Dendritic cell treated with granulocyte-macrophage colony-stimulating factor and Interleukin-4, amounts not matched to agents 40 ng/mL and 50 ng/mL, for 4 days (primary cell): ENCODE measurements around the gene EMX1.

Experiments used
- H3K27ac Mint-ChIP-seq: one replicate; pipeline ENCODE4 v1.8.0; 2022; ENCODE audit warnings: mild to moderate bottlenecking, mixed read lengths
- H3K27me3 Mint-ChIP-seq: one replicate; pipeline ENCODE4 v1.8.0; 2022; ENCODE audit warnings: mild to moderate bottlenecking, mixed read lengths
- H3K36me3 Mint-ChIP-seq: one replicate; pipeline ENCODE4 v1.8.0; 2022; ENCODE audit warnings: low read depth, mixed read lengths
- H3K4me1 Mint-ChIP-seq: one replicate; pipeline ENCODE4 v1.8.0; 2022; ENCODE audit warnings: low read depth, mixed read lengths
- H3K4me3 Mint-ChIP-seq: one replicate; pipeline ENCODE4 v1.8.0; 2022; ENCODE audit warnings: mild to moderate bottlenecking, moderate library complexity, mixed read lengths
- H3K9me3 Mint-ChIP-seq: one replicate; pipeline ENCODE4 v1.8.0; 2022; ENCODE audit warnings: mixed read lengths
- intact Hi-C: fragments of 100-400 bp; cut with micrococcal nuclease; formaldehyde crosslinking; loops from one replicate; pipeline ENCODE4 v1.15.0; 2022

Gene EMX1

GRCh38 chr2:72917138-72917876 lies at the start of gene EMX1:
Gene EMX1, plus strand, starts transcription at chr2:72917519. Its CDS starts 334 bp downstream, at chr2:72917853.
- intact Hi-C loops = no loop called here

GRCh38 chr2:72871060-72871459 lies 46.3 kb upstream of the EMX1 start:
- intact Hi-C loops = no loop called here
- H3K4me3 Mint-ChIP-seq = no peak overlapping the region
- peaks cover 8% of the 10 kb centered on the region for H3K9me3 Mint-ChIP-seq
- no peaks in the 10 kb centered on the region for H3K36me3 Mint-ChIP-seq
- peaks cover 38% of the 10 kb centered on the region for H3K27me3 Mint-ChIP-seq
- H3K27ac Mint-ChIP-seq = no peak overlapping the region
- no peaks in the 10 kb centered on the region for H3K4me1 Mint-ChIP-seq

More at GRCh38 chr2:72917138-72917876, at the start of gene EMX1:
- H3K4me3 Mint-ChIP-seq = peak within 1 kb of the TSS; percentile 66
- peaks cover 86% of the 10 kb centered on the region for H3K27me3 Mint-ChIP-seq
- no peaks in the 10 kb centered on the region for H3K36me3 Mint-ChIP-seq
- no peaks in the 10 kb centered on the region for H3K9me3 Mint-ChIP-seq
- peaks cover 35% of the 10 kb centered on the region for H3K4me1 Mint-ChIP-seq
- no peak within 1 kb of the TSS for H3K27ac Mint-ChIP-seq

GRCh38 chr2:72871880-72872279 lies 45.4 kb upstream of the EMX1 start:
- Mint-ChIP-seq H3K27ac (no peak overlapping the region), H3K36me3 (no peaks in the 10 kb centered on the region), H3K4me1 (no peaks in the 10 kb centered on the region), H3K27me3 (peaks cover 36% of the 10 kb centered on the region), H3K4me3 (no peak overlapping the region), H3K9me3 (peaks cover 8% of the 10 kb centered on the region)
- intact Hi-C loops = no loop called here

GRCh38 chr2:72883356-72883962 lies 33.9 kb upstream of the EMX1 start:
- H3K27me3 Mint-ChIP-seq = peaks cover 57% of the 10 kb centered on the region
- H3K9me3 Mint-ChIP-seq = no peaks in the 10 kb centered on the region
- peaks cover 15% of the 10 kb centered on the region for H3K4me1 Mint-ChIP-seq
- intact Hi-C loops = loop anchor here (10.0 kb wide), 1 partner anchor 401 kb away; the partner anchor contains the start of gene FBXO41
- H3K27ac Mint-ChIP-seq = no peak overlapping the region
- H3K4me3 Mint-ChIP-seq = no peak overlapping the region
- H3K36me3 Mint-ChIP-seq = no peaks in the 10 kb centered on the region

- H3K4me3 Mint-ChIP-seq = peak overlapping the region; percentile 73
- H3K27ac Mint-ChIP-seq = no peak overlapping the region
- H3K9me3 Mint-ChIP-seq = no peaks in the 10 kb centered on the region
- intact Hi-C loops = loop anchor here (10.0 kb wide), 1 partner anchor 398 kb away; the partner anchor contains the start of gene FBXO41
- peaks cover 62% of the 10 kb centered on the region for H3K27me3 Mint-ChIP-seq
- peaks cover 15% of the 10 kb centered on the region for H3K36me3 Mint-ChIP-seq
- peaks cover 43% of the 10 kb centered on the region for H3K4me1 Mint-ChIP-seq
These were observed 30.8 kb upstream of the EMX1 start for GRCh38 chr2:72886505-72887031.

- Mint-ChIP-seq H3K4me3 (peak within 1 kb of the TSS; percentile 73), H3K4me1 (peaks cover 49% of the 10 kb centered on the region), H3K36me3 (peaks cover 21% of the 10 kb centered on the region), H3K9me3 (no peaks in the 10 kb centered on the region), H3K27me3 (peaks cover 56% of the 10 kb centered on the region), H3K27ac (peak within 1 kb of the TSS; percentile 22)
- intact Hi-C loops = loop anchor here (10.0 kb wide), 1 partner anchor 398 kb away; the partner anchor contains the start of gene FBXO41
These were observed 30.1 kb upstream of the EMX1 start, which contains the start of gene SPR for GRCh38 chr2:72887032-72887739. Gene SPR, plus strand, starts transcription at chr2:72887408. Its CDS starts 25 bp downstream, at chr2:72887433.

GRCh38 chr2:72887740-72888437 lies 29.4 kb upstream of the EMX1 start:
- Mint-ChIP-seq H3K36me3 (peaks cover 24% of the 10 kb centered on the region), H3K4me3 (peak overlapping the region; percentile 73), H3K9me3 (no peaks in the 10 kb centered on the region), H3K27ac (peak overlapping the region; percentile 22), H3K4me1 (peaks cover 55% of the 10 kb centered on the region), H3K27me3 (peaks cover 52% of the 10 kb centered on the region)
- intact Hi-C loops = loop anchor here (10.0 kb wide), 1 partner anchor 397 kb away; the partner anchor contains the start of gene FBXO41

GRCh38 chr2:72888438-72889202 lies 28.7 kb upstream of the EMX1 start:
- H3K27ac Mint-ChIP-seq = no peak overlapping the region
- peaks cover 24% of the 10 kb centered on the region for H3K36me3 Mint-ChIP-seq
- peaks cover 52% of the 10 kb centered on the region for H3K27me3 Mint-ChIP-seq
- intact Hi-C loops = loop anchor here (10.0 kb wide), 1 partner anchor 396 kb away; the partner anchor contains the start of gene FBXO41
- no peak overlapping the region for H3K4me3 Mint-ChIP-seq
- no peaks in the 10 kb centered on the region for H3K9me3 Mint-ChIP-seq
- H3K4me1 Mint-ChIP-seq = peaks cover 55% of the 10 kb centered on the region

GRCh38 chr2:72889991-72890390 lies 27.3 kb upstream of the EMX1 start:
- Mint-ChIP-seq H3K4me1 (peaks cover 55% of the 10 kb centered on the region), H3K4me3 (no peak overlapping the region), H3K27ac (no peak overlapping the region), H3K9me3 (no peaks in the 10 kb centered on the region), H3K27me3 (peaks cover 51% of the 10 kb centered on the region), H3K36me3 (peaks cover 24% of the 10 kb centered on the region)
- intact Hi-C loops = loop anchor here (10.0 kb wide), 1 partner anchor 395 kb away; the partner anchor contains the start of gene FBXO41

GRCh38 chr2:72891091-72891818 lies 26.1 kb upstream of the EMX1 start:
- peaks cover 51% of the 10 kb centered on the region for H3K27me3 Mint-ChIP-seq
- H3K27ac Mint-ChIP-seq = peak overlapping the region; percentile 6
- peaks cover 24% of the 10 kb centered on the region for H3K36me3 Mint-ChIP-seq
- peaks cover 62% of the 10 kb centered on the region for H3K4me1 Mint-ChIP-seq
- no peaks in the 10 kb centered on the region for H3K9me3 Mint-ChIP-seq
- H3K4me3 Mint-ChIP-seq = no peak overlapping the region
- intact Hi-C loops = no loop called here

GRCh38 chr2:72892506-72893173 lies 24.7 kb upstream of the EMX1 start:
- Mint-ChIP-seq H3K9me3 (no peaks in the 10 kb centered on the region), H3K27ac (no peak overlapping the region), H3K27me3 (peaks cover 54% of the 10 kb centered on the region), H3K4me1 (peaks cover 55% of the 10 kb centered on the region), H3K4me3 (no peak overlapping the region), H3K36me3 (peaks cover 24% of the 10 kb centered on the region)
- intact Hi-C loops = loop anchor here (1.0 to 2.0 kb wide), 4 partner anchors 81 to 285 kb away; partner anchors contain the start of gene SFXN5
